HepG2 (cell line): Measurements from ENCODE around the gene HCRTR1. TPM values are rescaled to one million over a fixed set of nuclear protein-coding genes. Genes with fewer than 3 reads are reported as not detected.

Experiments
- FOSL1 ChIP-seq: sonication (generic); formaldehyde crosslinking; IDR thresholded peaks from 2 replicates; pipeline ENCODE4 v1.9.0; 2021; ENCODE audit warnings: missing genetic modification reagents, borderline replicate concordance
- ZNF318 ChIP-seq: sonication (generic); formaldehyde crosslinking; IDR thresholded peaks from 2 replicates; pipeline ENCODE4 v1.4.0; 2020; ENCODE audit warnings: mild to moderate bottlenecking, missing genetic modification reagents
- polyA plus RNA-seq, 8 experiments: library from polyadenylated mRNA; depleted of rRNA in 3 of 8; stranded (reverse) in 7 of 8; unstranded in 1 of 8; fragments of >200 nt; fragmentation: Illumina TruSeq in 4 of 8; extraction: Trizol in 4 of 8; gene quantifications; 2 replicates each; pipeline versions ENCODE4 v1.2.1 to v1.2.3, GENCODE V29; 2011 to 2016; ENCODE audit warnings: low read depth in 4 of 8, missing spikeins in 1 of 8, mixed read lengths in 1 of 8; ENCODE audit not compliant: insufficient read depth in 1 of 8
- total RNA-seq, 5 experiments: library from RNA; depleted of rRNA; stranded (reverse); fragments of >200 nt; fragmentation: Illumina TruSeq; extraction: Trizol; gene quantifications; 2 replicates each; pipeline ENCODE4 v1.2.3, GENCODE V29; 2016; ENCODE audit warnings: low read depth in 1 of 5
- TF ChIP-seq, protein P1 (sequence below): sonication (generic); formaldehyde crosslinking; IDR thresholded peaks from 2 replicates; pipeline ENCODE4 v1.9.0; 2021; ENCODE audit warnings: mild to moderate bottlenecking, missing genetic modification reagents

The HCRTR1 gene
- total and polyA plus RNA-seq, 2 of the 13 experiments (the other 11 are each of a cell fraction or from before 2014, with no cell fraction given): not detected

DNA sequence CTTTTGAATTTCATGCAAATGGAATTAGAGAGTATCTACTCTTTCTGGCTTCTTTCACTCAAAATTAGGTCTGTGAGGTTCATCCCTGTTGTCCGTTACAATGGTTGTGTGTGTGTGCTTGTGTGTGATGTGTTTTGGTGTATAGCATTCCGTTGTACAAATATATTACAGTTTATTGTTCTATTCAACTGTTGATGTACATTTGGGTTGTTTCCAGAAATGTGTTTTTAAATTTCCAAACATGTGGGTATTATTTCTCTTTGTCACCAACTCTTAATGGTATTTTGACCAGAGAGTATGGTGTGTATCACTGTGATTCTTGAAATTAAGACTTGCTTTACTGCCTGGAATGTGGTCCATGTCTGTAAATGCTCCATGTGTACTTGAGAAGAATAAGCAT is 16.8 kb upstream of the HCRTR1 start (continued):
- no peak for TF ChIP-seq ZNF318 (CRISPR knock-in tag)
- TF ChIP-seq FOSL1 (CRISPR knock-in tag): no peak
- TF ChIP-seq, protein P1, sequence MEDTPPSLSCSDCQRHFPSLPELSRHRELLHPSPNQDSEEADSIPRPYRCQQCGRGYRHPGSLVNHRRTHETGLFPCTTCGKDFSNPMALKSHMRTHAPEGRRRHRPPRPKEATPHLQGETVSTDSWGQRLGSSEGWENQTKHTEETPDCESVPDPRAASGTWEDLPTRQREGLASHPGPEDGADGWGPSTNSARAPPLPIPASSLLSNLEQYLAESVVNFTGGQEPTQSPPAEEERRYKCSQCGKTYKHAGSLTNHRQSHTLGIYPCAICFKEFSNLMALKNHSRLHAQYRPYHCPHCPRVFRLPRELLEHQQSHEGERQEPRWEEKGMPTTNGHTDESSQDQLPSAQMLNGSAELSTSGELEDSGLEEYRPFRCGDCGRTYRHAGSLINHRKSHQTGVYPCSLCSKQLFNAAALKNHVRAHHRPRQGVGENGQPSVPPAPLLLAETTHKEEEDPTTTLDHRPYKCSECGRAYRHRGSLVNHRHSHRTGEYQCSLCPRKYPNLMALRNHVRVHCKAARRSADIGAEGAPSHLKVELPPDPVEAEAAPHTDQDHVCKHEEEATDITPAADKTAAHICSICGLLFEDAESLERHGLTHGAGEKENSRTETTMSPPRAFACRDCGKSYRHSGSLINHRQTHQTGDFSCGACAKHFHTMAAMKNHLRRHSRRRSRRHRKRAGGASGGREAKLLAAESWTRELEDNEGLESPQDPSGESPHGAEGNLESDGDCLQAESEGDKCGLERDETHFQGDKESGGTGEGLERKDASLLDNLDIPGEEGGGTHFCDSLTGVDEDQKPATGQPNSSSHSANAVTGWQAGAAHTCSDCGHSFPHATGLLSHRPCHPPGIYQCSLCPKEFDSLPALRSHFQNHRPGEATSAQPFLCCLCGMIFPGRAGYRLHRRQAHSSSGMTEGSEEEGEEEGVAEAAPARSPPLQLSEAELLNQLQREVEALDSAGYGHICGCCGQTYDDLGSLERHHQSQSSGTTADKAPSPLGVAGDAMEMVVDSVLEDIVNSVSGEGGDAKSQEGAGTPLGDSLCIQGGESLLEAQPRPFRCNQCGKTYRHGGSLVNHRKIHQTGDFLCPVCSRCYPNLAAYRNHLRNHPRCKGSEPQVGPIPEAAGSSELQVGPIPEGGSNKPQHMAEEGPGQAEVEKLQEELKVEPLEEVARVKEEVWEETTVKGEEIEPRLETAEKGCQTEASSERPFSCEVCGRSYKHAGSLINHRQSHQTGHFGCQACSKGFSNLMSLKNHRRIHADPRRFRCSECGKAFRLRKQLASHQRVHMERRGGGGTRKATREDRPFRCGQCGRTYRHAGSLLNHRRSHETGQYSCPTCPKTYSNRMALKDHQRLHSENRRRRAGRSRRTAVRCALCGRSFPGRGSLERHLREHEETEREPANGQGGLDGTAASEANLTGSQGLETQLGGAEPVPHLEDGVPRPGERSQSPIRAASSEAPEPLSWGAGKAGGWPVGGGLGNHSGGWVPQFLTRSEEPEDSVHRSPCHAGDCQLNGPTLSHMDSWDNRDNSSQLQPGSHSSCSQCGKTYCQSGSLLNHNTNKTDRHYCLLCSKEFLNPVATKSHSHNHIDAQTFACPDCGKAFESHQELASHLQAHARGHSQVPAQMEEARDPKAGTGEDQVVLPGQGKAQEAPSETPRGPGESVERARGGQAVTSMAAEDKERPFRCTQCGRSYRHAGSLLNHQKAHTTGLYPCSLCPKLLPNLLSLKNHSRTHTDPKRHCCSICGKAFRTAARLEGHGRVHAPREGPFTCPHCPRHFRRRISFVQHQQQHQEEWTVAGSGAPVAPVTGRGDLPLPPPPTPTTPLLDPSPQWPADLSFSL (CRISPR knock-in tag): no peak
